Colonic mucosa (tissue), 4 donors: ENCODE data around the gene SORCS1. TPM values are rescaled to one million over a fixed set of nuclear protein-coding genes. Genes with fewer than 3 reads are reported as not detected.

Experiments
- DNase-seq: peaks from one replicate; pipeline ENCODE4 v3.0.0-alpha.2; 2020
- H3K27ac ChIP-seq: fragments of 200-600 bp; one replicate; pipeline ENCODE4 v1.8.0; 2021
- H3K27me3 ChIP-seq: fragments of 200-600 bp; one replicate; pipeline ENCODE4 v1.8.0; 2021
- H3K36me3 ChIP-seq: fragments of 200-600 bp; one replicate; pipeline ENCODE4 v1.8.0; 2021
- H3K4me1 ChIP-seq: fragments of 200-600 bp; one replicate; pipeline ENCODE4 v1.8.0; 2021; ENCODE audit warnings: mild to moderate bottlenecking
- H3K4me3 ChIP-seq: fragments of 200-600 bp; one replicate; pipeline ENCODE4 v1.8.0; 2021
- H3K9ac ChIP-seq, 2 donors: one replicate each; pipeline ENCODE4 v1.7.0; 2013; ENCODE audit warnings: control low read depth in 2 of 2, low read depth in 2 of 2, low read length in 2 of 2
- H3K9me3 ChIP-seq: fragments of 200-600 bp; one replicate; pipeline ENCODE4 v1.8.0; 2021
- intact Hi-C: fragments of 100-400 bp; cut with DNase I; formaldehyde crosslinking; loops from one replicate; pipeline ENCODE4 v1.14.1; 2022
- total RNA-seq, 2 donors: library from RNA; stranded (reverse); fragmentation: NEBNext Ultra II Directional in 1 of 2; extraction: Animal tissue kit (Norgen Biotek cat#: 25700) in 1 of 2; gene quantifications; one replicate each; pipeline ENCODE4 v1.2.1, GENCODE V29; 2021
- TF ChIP-seq, protein P1 (sequence below): fragments of 200-600 bp; IDR thresholded peaks from one replicate; pipeline ENCODE4 v1.8.0; 2022; ENCODE audit warnings: antibody characterized with exemption, mild to moderate bottlenecking
- donor health status: healthy.
- donor health status: DM: no; HTN: no; CAD: no.
- donor health status: DM: no; HTN: no; CAD: no.

SORCS1 gene
- total RNA-seq, 2 donors from 2014 or later: 0.40 to 1.6 TPM

DNA sequence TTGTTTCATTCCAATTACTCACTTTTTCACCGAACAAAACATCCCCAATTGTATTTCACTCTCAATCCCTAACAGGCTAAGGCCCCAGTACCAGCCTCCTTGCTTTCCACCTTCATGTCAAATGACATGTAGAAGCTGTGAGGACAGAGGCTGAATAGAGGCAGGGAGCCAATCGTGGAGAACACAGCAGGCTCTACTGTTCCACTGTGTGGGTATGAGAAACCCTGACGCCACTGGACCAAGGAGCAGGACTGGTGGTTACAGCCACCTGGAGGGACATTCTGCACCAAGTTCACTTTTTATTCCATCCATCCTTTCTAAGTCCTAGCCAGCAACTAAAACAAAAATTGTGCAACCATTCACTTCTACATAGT is 502.8 kb downstream of the SORCS1 start:
- TF ChIP-seq, protein P1, sequence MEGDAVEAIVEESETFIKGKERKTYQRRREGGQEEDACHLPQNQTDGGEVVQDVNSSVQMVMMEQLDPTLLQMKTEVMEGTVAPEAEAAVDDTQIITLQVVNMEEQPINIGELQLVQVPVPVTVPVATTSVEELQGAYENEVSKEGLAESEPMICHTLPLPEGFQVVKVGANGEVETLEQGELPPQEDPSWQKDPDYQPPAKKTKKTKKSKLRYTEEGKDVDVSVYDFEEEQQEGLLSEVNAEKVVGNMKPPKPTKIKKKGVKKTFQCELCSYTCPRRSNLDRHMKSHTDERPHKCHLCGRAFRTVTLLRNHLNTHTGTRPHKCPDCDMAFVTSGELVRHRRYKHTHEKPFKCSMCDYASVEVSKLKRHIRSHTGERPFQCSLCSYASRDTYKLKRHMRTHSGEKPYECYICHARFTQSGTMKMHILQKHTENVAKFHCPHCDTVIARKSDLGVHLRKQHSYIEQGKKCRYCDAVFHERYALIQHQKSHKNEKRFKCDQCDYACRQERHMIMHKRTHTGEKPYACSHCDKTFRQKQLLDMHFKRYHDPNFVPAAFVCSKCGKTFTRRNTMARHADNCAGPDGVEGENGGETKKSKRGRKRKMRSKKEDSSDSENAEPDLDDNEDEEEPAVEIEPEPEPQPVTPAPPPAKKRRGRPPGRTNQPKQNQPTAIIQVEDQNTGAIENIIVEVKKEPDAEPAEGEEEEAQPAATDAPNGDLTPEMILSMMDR: no peak

DNA sequence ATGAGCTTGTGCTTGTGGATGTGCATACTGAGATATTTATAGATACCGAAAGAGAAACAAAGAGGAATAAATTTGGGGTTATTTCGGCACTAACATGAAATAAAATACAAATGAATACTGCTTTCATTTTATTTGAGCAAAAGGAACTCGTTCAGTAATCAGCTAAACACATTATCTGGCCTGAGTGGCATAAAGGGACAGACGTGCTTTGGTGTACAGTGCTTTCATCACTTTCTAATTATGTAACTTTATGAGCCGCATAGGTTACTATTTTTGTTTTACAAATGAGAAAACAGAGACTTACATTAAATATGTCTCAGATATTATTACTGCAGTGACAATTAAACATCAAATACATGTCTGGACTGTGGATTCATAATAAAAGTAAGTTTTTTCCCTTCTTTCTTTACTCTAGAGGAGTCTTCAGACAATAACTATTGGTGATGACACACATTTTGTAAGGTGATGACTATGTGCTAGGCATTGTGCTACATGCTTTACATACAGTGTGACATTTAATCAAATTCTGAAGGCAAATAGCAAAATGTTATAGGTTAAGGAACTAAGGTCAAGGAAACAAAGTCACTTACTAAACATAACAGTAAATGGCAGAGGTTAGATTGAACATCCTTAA is 503.3 kb downstream of the SORCS1 start:
- TF ChIP-seq, protein P1: no peak
- Histone ChIP-seq H3K27ac (no peak overlapping the region), H3K4me3 (no peak overlapping the region), H3K27me3 (no peaks in the 10 kb centered on the region), H3K4me1 (no peaks in the 10 kb centered on the region), H3K9ac (no peak overlapping the region), H3K36me3 (no peaks in the 10 kb centered on the region), H3K9me3 (no peaks in the 10 kb centered on the region)
- intact Hi-C loops: no loop called here
- no peak for DNase-seq

More for the DNA sequence above, 502.8 kb downstream of the SORCS1 start:
- no peak overlapping the region for H3K9ac ChIP-seq
- no peak overlapping the region for H3K27ac ChIP-seq
- no peaks in the 10 kb centered on the region for H3K4me1 ChIP-seq
- no peaks in the 10 kb centered on the region for H3K36me3 ChIP-seq
- H3K27me3 ChIP-seq: no peaks in the 10 kb centered on the region
- no peak overlapping the region for H3K4me3 ChIP-seq
- intact Hi-C loops: no loop called here
- no peak for DNase-seq
- H3K9me3 ChIP-seq: no peaks in the 10 kb centered on the region

DNA sequence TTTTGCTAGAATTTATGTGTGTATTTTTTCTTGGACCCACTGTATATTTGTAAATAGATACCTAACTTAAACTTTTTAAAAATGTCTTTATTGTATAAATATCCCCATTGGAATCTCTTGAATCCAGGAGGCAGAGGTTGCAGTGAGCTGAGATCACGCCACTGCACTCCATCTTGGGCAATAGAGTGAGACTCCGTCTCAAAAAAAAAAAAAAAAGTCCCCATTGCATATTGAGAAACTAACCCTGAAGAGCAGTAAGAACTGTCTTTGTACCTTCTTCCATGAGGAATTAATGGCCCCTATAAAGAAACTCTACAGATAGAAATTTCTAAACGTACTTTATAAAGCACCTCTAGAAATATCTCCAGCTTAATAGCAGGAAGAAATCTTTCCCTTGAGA is 504.0 kb downstream of the SORCS1 start:
- Histone ChIP-seq H3K27me3 (no peaks in the 10 kb centered on the region), H3K9ac (no peak overlapping the region), H3K27ac (no peak overlapping the region), H3K9me3 (no peaks in the 10 kb centered on the region), H3K36me3 (no peaks in the 10 kb centered on the region), H3K4me3 (no peak overlapping the region), H3K4me1 (no peaks in the 10 kb centered on the region)
- DNase-seq: no peak
- TF ChIP-seq, protein P1: no peak
- intact Hi-C loops: no loop called here

DNA sequence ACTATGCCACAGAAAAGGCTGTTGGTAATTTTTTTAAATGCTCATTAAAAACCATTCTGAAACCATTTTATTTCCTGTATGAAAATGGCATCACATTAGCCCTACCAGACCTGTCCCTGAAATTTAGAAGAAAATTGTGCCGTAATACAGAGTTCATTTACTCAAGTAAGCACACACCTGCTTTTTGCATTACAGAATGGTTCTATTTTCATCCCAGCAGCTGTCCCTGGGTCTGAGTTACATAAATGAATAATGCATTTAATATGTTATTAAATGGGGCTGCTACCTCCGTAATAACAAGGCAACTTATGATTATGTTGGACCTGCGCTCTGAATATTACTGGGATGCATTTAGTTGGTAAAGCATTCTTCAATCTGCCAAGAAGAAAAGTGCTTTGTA is 508.9 kb downstream of the SORCS1 start:
- H3K27me3 ChIP-seq: no peaks in the 10 kb centered on the region
- no peak for DNase-seq
- no peaks in the 10 kb centered on the region for H3K36me3 ChIP-seq
- intact Hi-C loops: no loop called here
- H3K4me3 ChIP-seq: no peak overlapping the region
- TF ChIP-seq, protein P1: no peak
- H3K4me1 ChIP-seq: no peaks in the 10 kb centered on the region
- H3K9me3 ChIP-seq: no peaks in the 10 kb centered on the region
- no peak overlapping the region for H3K9ac ChIP-seq
- no peak overlapping the region for H3K27ac ChIP-seq

DNA sequence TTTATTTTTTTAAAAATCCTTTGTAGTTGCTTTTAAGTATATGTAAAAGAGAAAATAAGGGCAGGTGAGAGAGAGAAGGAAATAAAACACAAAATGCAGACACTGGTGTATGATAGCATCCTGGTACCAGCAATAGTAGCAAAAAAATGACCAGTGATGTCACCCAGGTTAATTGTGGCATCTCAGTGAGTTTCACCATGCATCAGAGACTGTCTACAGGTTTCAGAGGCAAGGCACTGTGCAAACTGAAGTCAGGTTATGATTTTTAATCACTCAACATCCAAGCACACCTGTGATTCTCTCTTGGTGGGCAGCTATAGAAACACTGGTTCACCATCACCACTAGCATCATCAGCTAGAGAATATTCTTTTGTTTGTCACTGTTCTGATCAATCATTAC is 509.3 kb downstream of the SORCS1 start:
- no peaks in the 10 kb centered on the region for H3K9me3 ChIP-seq

More for the DNA sequence above, 509.3 kb downstream of the SORCS1 start:
- Histone ChIP-seq H3K27ac (no peak overlapping the region), H3K4me1 (no peaks in the 10 kb centered on the region), H3K27me3 (no peaks in the 10 kb centered on the region), H3K36me3 (no peaks in the 10 kb centered on the region), H3K9ac (no peak overlapping the region), H3K4me3 (no peak overlapping the region)
- no peak for DNase-seq
- TF ChIP-seq, protein P1: no peak
- intact Hi-C loops: no loop called here
